ENCODE results near the gene KCNH1.

KCNH1 gene

DNA sequence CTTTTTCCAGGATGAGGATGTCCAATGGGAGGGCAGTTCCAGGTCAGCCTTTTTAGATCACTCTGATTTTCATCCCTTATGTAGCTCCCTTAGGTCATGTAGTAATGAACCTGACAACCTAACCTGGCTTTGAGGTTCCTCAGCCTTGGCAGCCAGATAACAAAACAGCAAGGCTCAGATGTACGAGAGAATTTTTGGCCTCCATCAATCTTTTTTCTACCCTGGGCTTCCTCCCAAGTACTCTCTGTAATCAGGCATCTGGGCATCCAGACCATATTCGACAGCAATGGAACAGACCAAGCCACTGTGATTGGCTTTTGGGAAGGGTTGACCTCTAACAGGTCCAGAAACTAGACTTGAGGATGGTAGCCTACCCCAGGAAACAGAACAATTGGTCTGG is 38.6 kb downstream of the KCNH1 start:
- ChIA-PET POLR2A (no interaction called here), CTCF (no interaction called here)
- Histone ChIP-seq H3K4me1 (ENCODE audit: control insufficient read depth, insufficient read depth, low read length) (no peaks in the 10 kb centered on the region), H3K36me3 (ENCODE audit: control insufficient read depth in 2 of 2, insufficient read depth in 1 of 2, low read length in 2 of 2) (no peaks in the 10 kb centered on the region), H3K4me3 (ENCODE audit: low read depth, low read length) (no peak overlapping the region), H3K9me3 (ENCODE audit: control insufficient read depth, insufficient read depth, low read depth, low read length) (no peaks in the 10 kb centered on the region), H3K27ac (ENCODE audit: extremely low read depth, low read depth, low read length) (no peak overlapping the region)
- TF ChIP-seq ZBTB8A (tag by site-specific recombination; IDR thresholded peaks at IDR 0.05) (no peak), ZNF239 (tag by site-specific recombination; IDR thresholded peaks at IDR 0.05) (no peak), BCL11B (tag by site-specific recombination; IDR thresholded peaks at IDR 0.05; ENCODE audit: low read depth) (no peak), ZNF335 (tag by site-specific recombination; conservative IDR thresholded peaks at IDR 0.05) (no peak), GLI2 (tag by site-specific recombination; IDR thresholded peaks at IDR 0.05; ENCODE audit: borderline replicate concordance, low read depth) (no peak), ZNF211 (tag by site-specific recombination; IDR thresholded peaks at IDR 0.05; ENCODE audit: low read depth) (no peak), ZNF223 (tag by site-specific recombination; IDR thresholded peaks at IDR 0.05) (no peak), SCRT1 (tag by site-specific recombination; IDR thresholded peaks at IDR 0.05; ENCODE audit: borderline replicate concordance) (no peak), ZNF560 (tag by site-specific recombination; IDR thresholded peaks at IDR 0.05; ENCODE audit: borderline replicate concordance) (no peak), YY1 (tag by site-specific recombination; IDR thresholded peaks at IDR 0.05) (no peak), ZFP3 (tag by site-specific recombination; IDR thresholded peaks at IDR 0.05; ENCODE audit: low read depth) (no peak), ZNF133 (tag by site-specific recombination; IDR thresholded peaks at IDR 0.05) (no peak), ZNF174 (tag by site-specific recombination; IDR thresholded peaks at IDR 0.05) (no peak), ZNF184 (tag by site-specific recombination; IDR thresholded peaks at IDR 0.05) (no peak)
- TF ChIP-seq, protein P1, sequence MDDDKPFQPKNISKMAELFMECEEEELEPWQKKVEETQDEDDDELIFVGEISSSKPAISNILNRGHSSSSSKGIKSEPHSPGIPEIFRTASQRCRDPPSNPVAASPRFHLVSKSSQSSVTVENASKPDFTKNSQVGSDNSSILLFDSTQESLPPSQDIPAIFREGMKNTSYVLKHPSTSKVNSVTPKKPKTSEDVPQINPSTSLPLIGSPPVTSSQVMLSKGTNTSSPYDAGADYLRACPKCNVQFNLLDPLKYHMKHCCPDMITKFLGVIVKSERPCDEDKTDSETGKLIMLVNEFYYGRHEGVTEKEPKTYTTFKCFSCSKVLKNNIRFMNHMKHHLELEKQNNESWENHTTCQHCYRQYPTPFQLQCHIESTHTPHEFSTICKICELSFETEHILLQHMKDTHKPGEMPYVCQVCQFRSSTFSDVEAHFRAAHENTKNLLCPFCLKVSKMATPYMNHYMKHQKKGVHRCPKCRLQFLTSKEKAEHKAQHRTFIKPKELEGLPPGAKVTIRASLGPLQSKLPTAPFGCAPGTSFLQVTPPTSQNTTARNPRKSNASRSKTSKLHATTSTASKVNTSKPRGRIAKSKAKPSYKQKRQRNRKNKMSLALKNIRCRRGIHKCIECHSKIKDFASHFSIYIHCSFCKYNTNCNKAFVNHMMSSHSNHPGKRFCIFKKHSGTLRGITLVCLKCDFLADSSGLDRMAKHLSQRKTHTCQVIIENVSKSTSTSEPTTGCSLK (tag by site-specific recombination; IDR thresholded peaks at IDR 0.05): no peak
- TF ChIP-seq, protein P2, sequence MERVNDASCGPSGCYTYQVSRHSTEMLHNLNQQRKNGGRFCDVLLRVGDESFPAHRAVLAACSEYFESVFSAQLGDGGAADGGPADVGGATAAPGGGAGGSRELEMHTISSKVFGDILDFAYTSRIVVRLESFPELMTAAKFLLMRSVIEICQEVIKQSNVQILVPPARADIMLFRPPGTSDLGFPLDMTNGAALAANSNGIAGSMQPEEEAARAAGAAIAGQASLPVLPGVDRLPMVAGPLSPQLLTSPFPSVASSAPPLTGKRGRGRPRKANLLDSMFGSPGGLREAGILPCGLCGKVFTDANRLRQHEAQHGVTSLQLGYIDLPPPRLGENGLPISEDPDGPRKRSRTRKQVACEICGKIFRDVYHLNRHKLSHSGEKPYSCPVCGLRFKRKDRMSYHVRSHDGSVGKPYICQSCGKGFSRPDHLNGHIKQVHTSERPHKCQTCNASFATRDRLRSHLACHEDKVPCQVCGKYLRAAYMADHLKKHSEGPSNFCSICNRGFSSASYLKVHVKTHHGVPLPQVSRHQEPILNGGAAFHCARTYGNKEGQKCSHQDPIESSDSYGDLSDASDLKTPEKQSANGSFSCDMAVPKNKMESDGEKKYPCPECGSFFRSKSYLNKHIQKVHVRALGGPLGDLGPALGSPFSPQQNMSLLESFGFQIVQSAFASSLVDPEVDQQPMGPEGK (tag by site-specific recombination; IDR thresholded peaks at IDR 0.05): no peak
- TF ChIP-seq, protein P3, sequence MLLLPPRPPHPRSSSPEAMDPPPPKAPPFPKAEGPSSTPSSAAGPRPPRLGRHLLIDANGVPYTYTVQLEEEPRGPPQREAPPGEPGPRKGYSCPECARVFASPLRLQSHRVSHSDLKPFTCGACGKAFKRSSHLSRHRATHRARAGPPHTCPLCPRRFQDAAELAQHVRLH (tag by site-specific recombination; IDR thresholded peaks at IDR 0.05): no peak

DNA sequence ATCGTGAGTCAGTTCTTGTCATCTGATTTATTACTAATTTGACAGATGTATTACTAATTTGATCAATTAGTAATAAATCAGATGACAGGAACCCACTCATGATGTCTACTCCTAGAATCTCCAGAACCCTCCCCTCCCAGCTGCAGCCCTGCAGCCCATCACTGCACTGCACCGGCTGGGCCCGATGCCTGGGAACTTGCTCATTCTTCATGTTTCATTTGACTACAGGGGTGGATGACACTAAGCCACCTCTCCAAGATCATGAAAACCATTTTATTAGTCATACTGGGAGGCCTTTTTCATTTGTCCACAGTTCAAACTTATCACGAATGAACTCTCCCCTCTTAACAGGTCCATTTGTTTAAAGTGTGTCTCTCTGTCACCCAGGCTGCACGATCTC is 41.0 kb downstream of the KCNH1 start:
- Histone ChIP-seq H3K9me3 (ENCODE audit: control insufficient read depth, insufficient read depth, low read depth, low read length) (no peaks in the 10 kb centered on the region), H3K4me3 (ENCODE audit: low read depth, low read length) (no peak overlapping the region), H3K36me3 (ENCODE audit: control insufficient read depth in 2 of 2, insufficient read depth in 1 of 2, low read length in 2 of 2) (no peaks in the 10 kb centered on the region), H3K4me1 (ENCODE audit: control insufficient read depth, insufficient read depth, low read length) (no peaks in the 10 kb centered on the region), H3K27ac (ENCODE audit: extremely low read depth, low read depth, low read length) (no peak overlapping the region)
- no peak for TF ChIP-seq ZIC2 (tag by site-specific recombination; IDR thresholded peaks at IDR 0.05)
- no peak for TF ChIP-seq KLF8 (tag by site-specific recombination; IDR thresholded peaks at IDR 0.05)
- TF ChIP-seq, protein P4, sequence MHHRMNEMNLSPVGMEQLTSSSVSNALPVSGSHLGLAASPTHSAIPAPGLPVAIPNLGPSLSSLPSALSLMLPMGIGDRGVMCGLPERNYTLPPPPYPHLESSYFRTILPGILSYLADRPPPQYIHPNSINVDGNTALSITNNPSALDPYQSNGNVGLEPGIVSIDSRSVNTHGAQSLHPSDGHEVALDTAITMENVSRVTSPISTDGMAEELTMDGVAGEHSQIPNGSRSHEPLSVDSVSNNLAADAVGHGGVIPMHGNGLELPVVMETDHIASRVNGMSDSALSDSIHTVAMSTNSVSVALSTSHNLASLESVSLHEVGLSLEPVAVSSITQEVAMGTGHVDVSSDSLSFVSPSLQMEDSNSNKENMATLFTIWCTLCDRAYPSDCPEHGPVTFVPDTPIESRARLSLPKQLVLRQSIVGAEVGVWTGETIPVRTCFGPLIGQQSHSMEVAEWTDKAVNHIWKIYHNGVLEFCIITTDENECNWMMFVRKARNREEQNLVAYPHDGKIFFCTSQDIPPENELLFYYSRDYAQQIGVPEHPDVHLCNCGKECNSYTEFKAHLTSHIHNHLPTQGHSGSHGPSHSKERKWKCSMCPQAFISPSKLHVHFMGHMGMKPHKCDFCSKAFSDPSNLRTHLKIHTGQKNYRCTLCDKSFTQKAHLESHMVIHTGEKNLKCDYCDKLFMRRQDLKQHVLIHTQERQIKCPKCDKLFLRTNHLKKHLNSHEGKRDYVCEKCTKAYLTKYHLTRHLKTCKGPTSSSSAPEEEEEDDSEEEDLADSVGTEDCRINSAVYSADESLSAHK (tag by site-specific recombination; IDR thresholded peaks at IDR 0.05): no peak
- no peak for TF ChIP-seq MYNN (tag by site-specific recombination; IDR thresholded peaks at IDR 0.05; ENCODE audit: borderline replicate concordance)
- TF ChIP-seq, protein P2 (tag by site-specific recombination; IDR thresholded peaks at IDR 0.05): no peak
- ChIA-PET CTCF (no interaction called here), POLR2A (no interaction called here)

Data from HEK293 (cell line).